NCI-H2081 treated with DMSO at 0.1 percent for 48 hours (cell line): Measurements from ENCODE around the gene MYO15A.

ENCODE experiments used
- DNase-seq: peaks from one replicate; lab custom pipeline; 2025; lab: John Stamatoyannopoulos, UW

The MYO15A gene

GRCh38 chr17:18129041-18129502 is 20.5 kb downstream of the MYO15A start:
- no peak for DNase-seq

- DNase-seq = no peak
Observed at GRCh38 chr17:18132711-18133110, 24.2 kb downstream of the MYO15A start.

- no peak for DNase-seq
Observed at GRCh38 chr17:18136357-18136756, 27.8 kb downstream of the MYO15A start.

- DNase-seq = no peak
Observed at GRCh38 chr17:18138065-18138749, 29.7 kb downstream of the MYO15A start.

- no peak for DNase-seq
Observed at GRCh38 chr17:18139092-18139491, 30.5 kb downstream of the MYO15A start.

- DNase-seq = no peak
Observed at GRCh38 chr17:18139498-18139897, 30.9 kb downstream of the MYO15A start.

GRCh38 chr17:18139949-18140348 is 31.4 kb downstream of the MYO15A start:
- DNase-seq = no peak

GRCh38 chr17:18140648-18141047 is 32.1 kb downstream of the MYO15A start:
- DNase-seq = no peak

GRCh38 chr17:18141210-18141803 is 32.8 kb downstream of the MYO15A start:
- no peak for DNase-seq

GRCh38 chr17:18142417-18142816 is 33.9 kb downstream of the MYO15A start:
- DNase-seq = no peak

- no peak for DNase-seq
Observed at GRCh38 chr17:18143044-18143936, 34.7 kb downstream of the MYO15A start.

- DNase-seq = no peak
Observed at GRCh38 chr17:18144261-18144660, 35.7 kb downstream of the MYO15A start.

GRCh38 chr17:18144855-18145254 is 36.3 kb downstream of the MYO15A start:
- DNase-seq = no peak

- no peak for DNase-seq
Observed at GRCh38 chr17:18145811-18146210, 37.3 kb downstream of the MYO15A start.

- DNase-seq = no peak
Observed at GRCh38 chr17:18146259-18146658, 37.7 kb downstream of the MYO15A start.

- DNase-seq = no peak
Observed at GRCh38 chr17:18146980-18147379, 38.4 kb downstream of the MYO15A start.

- DNase-seq = no peak
Observed at GRCh38 chr17:18148586-18148985, 40.0 kb downstream of the MYO15A start.

GRCh38 chr17:18151290-18151689 is 42.7 kb downstream of the MYO15A start:
- no peak for DNase-seq

- DNase-seq = no peak
Observed at GRCh38 chr17:18155179-18155578, 46.6 kb downstream of the MYO15A start.

- no peak for DNase-seq
Observed at GRCh38 chr17:18156171-18156975, 47.8 kb downstream of the MYO15A start.

GRCh38 chr17:18156976-18157280 is 48.4 kb downstream of the MYO15A start:
- DNase-seq = no peak

GRCh38 chr17:18157354-18157985 is 48.9 kb downstream of the MYO15A start:
- DNase-seq = no peak
